ES-I3 (cell line): ENCODE data around the gene LKAAEAR1.
"Not testable (repeated sequence)": the region's sequence is repeated elsewhere in the genome, so short reads cannot be mapped to it uniquely, and the experiment has no call there.

Experiments
- H3K36me3 ChIP-seq: 2 replicates; pipeline ENCODE4 v1.6.1; 2013; ENCODE audit warnings: mild to moderate bottlenecking, low read length, control low read depth, moderate library complexity; ENCODE audit not compliant: insufficient read depth
- H3K4me1 ChIP-seq: 2 replicates; pipeline ENCODE4 v1.6.1; 2013; ENCODE audit warnings: mild to moderate bottlenecking, control low read depth, low read length; ENCODE audit not compliant: insufficient read depth
- H3K9ac ChIP-seq: 2 replicates; pipeline ENCODE4 v1.6.1; 2013; ENCODE audit warnings: low read depth, mild to moderate bottlenecking, low read length, moderate library complexity
- H3K9me3 ChIP-seq: 2 replicates; pipeline ENCODE4 v1.6.1; 2013; ENCODE audit warnings: mild to moderate bottlenecking, low read length, moderate library complexity; ENCODE audit not compliant: control insufficient read depth, insufficient read depth

LKAAEAR1 gene, protein sequence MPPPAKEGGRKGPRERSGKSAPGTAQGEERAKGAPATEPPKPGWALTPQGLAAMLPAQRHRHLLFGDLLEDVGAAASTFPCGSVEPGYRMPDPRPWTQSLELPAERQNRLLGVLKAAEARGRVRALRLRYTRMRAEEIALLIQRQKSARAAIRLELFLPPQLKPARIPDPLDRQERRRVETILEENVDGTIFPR

DNA sequence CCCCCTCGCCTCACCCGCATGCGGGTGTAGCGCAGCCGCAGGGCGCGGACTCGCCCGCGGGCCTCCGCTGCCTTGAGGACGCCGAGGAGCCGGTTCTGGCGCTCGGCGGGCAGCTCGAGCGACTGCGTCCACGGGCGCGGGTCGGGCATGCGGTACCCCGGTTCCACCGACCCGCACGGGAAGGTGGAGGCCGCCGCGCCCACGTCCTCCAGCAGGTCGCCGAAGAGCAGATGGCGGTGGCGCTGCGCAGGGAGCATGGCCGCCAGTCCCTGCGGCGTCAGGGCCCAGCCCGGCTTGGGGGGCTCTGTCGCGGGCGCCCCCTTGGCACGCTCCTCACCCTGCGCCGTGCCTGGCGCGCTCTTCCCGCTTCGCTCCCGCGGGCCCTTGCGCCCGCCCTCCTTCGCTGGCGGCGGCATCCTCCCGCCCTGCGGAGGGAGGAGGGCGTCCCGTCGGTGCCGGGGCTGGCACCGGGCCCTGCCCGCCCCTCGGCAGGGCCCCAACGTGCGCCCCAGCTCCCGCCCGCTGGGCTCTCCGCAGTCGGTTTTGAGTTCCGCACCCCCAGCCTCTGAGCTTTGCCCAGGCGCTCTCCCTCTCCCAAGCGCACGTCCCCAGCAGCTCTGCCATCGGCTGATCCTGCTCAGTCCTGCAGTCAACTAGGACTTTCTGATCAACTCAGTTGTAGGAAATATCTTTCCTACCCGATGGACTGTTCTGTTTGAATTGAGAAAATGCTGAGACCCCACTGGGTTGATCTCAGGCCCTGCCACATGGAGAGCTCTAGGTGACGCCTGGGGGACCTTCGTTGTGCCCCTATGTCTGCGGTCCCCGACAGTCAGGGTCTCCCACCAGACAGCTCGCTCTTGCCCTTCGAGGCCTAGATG lies at the start of gene LKAAEAR1:
TSS of gene LKAAEAR1 (minus strand) at position 595 of the 881 bp plus-strand sequence. CDS start at position 416, 179 bp downstream.
- H3K9ac ChIP-seq: peak within 1 kb of the TSS; percentile 61
- H3K9me3 ChIP-seq: no peaks in the 10 kb centered on the region

GRCh38 chr20:64131406-64131805 lies 47.2 kb upstream of the LKAAEAR1 start:
- Histone ChIP-seq H3K4me1 (no peaks in the 10 kb centered on the region), H3K36me3 (no peaks in the 10 kb centered on the region), H3K9me3 (no peaks in the 10 kb centered on the region), H3K9ac (no peak overlapping the region)

More for the DNA sequence above, at the start of gene LKAAEAR1:
- no peaks in the 10 kb centered on the region for H3K36me3 ChIP-seq
- H3K4me1 ChIP-seq: peaks cover 9% of the 10 kb centered on the region; the same call in 1 of the 2 replicates

GRCh38 chr20:64130876-64131275 lies 46.7 kb upstream of the LKAAEAR1 start:
- no peak overlapping the region for H3K9ac ChIP-seq

GRCh38 chr20:64130271-64130670 lies 46.1 kb upstream of the LKAAEAR1 start:
- H3K9ac ChIP-seq: no peak overlapping the region
- H3K36me3 ChIP-seq: no peaks in the 10 kb centered on the region
- H3K9me3 ChIP-seq: no peaks in the 10 kb centered on the region
- H3K4me1 ChIP-seq: no peaks in the 10 kb centered on the region

More at GRCh38 chr20:64130876-64131275, 46.7 kb upstream of the LKAAEAR1 start:
- no peaks in the 10 kb centered on the region for H3K36me3 ChIP-seq
- no peaks in the 10 kb centered on the region for H3K9me3 ChIP-seq
- no peaks in the 10 kb centered on the region for H3K4me1 ChIP-seq

- no peak overlapping the region for H3K9ac ChIP-seq
- no peaks in the 10 kb centered on the region for H3K9me3 ChIP-seq
- H3K4me1 ChIP-seq: no peaks in the 10 kb centered on the region
- H3K36me3 ChIP-seq: no peaks in the 10 kb centered on the region
Observed at GRCh38 chr20:64129146-64129782, 45.1 kb upstream of the LKAAEAR1 start.

DNA sequence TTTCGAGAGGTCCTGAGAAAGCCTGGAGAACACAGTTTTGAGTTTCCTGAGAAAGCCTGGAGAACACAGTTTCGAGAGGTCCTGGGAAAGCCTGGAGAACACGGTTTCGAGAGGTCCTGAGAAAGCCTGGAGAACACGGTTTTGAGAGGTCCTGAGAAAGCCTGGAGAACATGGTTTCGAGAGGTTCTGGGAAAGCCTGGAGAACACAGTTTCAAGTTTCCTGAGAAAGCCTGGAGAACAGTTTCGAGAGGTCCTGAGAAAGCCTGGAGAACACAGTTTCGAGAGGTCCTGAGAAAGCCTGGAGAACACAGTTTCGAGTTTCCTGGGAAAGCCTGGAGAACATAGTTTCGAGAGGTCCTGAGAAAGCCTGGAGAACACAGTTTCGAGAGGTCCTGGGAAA lies 39.3 kb upstream of the LKAAEAR1 start:
- H3K36me3 ChIP-seq, H3K4me1 ChIP-seq, H3K9me3 ChIP-seq, H3K9ac ChIP-seq: not testable (repeated sequence)

GRCh38 chr20:64122927-64123326 lies 38.7 kb upstream of the LKAAEAR1 start:
- H3K4me1 ChIP-seq, H3K9me3 ChIP-seq, H3K9ac ChIP-seq, H3K36me3 ChIP-seq: not testable (repeated sequence)

DNA sequence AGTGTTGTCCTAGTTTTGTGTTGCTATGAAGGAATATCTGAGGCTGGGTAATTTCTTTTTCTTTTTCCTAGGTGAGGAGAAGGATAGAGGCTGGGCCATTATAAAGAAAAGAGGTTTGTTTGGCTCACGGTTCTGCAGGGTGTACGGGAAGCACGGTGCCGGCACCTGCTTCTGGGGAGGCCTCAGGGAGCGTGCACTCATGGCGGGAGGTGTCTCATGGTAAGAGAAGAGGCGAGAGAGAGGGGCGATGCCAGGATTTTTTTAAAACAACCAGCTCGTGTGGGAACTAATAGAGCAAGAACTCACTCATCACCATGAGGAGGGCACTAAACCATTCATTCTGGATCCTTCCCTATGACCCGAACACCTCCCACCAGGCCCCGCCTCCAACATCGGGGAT lies 37.4 kb upstream of the LKAAEAR1 start:
- H3K4me1 ChIP-seq: peaks cover 5% of the 10 kb centered on the region; the same call in 1 of the 2 replicates
- H3K9me3 ChIP-seq: no peaks in the 10 kb centered on the region
- H3K36me3 ChIP-seq: no peaks in the 10 kb centered on the region
- H3K9ac ChIP-seq: no peak overlapping the region

DNA sequence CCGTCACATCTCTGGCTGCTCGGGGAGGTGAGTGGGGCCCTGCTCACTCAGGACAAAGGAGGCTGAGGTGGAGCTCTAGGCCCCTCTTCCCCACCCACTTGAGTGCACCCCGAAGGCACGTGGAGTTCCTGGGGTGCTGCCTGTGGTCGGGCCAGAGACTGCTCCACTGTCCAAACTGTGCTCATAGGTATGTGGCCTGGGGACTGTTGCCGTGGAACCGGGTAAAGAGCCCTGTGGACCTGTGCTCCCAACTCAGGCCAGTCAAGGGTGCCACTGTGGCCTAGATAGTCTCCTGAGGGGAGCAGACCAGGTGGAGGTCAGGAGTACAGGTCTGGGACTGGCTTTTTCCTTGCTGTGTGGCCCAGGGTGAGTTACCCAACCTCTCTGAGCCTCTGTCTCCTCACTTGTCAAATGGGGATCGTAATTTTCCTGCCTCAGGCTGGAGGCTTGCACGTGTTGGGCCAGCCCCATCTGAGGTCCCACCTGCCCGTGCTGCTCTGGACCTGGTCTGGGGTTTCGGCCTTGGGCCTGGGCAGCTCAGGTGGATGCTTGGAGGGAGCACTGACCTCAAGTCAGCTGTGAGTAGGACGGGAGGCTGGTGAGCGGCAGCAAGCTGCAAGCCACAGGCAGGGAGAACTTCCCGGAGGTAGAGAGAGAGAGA lies 35.6 kb upstream of the LKAAEAR1 start:
- Histone ChIP-seq H3K4me1 (peaks cover 5% of the 10 kb centered on the region; the same call in 1 of the 2 replicates), H3K9ac (no peak overlapping the region), H3K9me3 (no peaks in the 10 kb centered on the region), H3K36me3 (no peaks in the 10 kb centered on the region)

DNA sequence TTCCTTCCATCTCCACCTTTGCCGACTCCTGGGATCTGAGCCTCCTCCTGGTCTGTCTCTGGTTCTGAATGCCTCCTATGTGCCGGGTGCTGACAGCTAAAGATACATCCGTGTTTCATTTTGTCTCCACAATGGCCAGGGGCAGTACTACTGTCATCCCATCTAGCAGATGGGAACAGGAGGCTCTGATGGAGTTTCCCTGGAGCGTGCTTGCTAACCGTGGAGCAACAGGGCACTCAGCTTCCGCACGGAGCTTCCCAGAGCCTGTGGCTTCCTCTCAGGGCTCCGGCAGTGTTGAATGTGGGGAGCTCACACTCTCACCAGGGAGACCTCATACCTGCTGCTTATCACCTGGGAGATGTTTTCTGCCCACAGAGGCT lies 35.1 kb upstream of the LKAAEAR1 start:
- Histone ChIP-seq H3K4me1 (peaks cover 5% of the 10 kb centered on the region; the same call in 1 of the 2 replicates), H3K9me3 (no peaks in the 10 kb centered on the region), H3K36me3 (no peaks in the 10 kb centered on the region), H3K9ac (no peak overlapping the region)

GRCh38 chr20:64117432-64117777 lies 33.2 kb upstream of the LKAAEAR1 start:
- H3K4me1 ChIP-seq, H3K9ac ChIP-seq, H3K36me3 ChIP-seq, H3K9me3 ChIP-seq: not testable (repeated sequence)

GRCh38 chr20:64116541-64117431 lies 32.6 kb upstream of the LKAAEAR1 start:
- H3K9ac ChIP-seq: no peak overlapping the region
- H3K36me3 ChIP-seq: no peaks in the 10 kb centered on the region
- peaks cover 5% of the 10 kb centered on the region; the same call in 1 of the 2 replicates for H3K4me1 ChIP-seq
- no peaks in the 10 kb centered on the region for H3K9me3 ChIP-seq

GRCh38 chr20:64116016-64116415 lies 31.8 kb upstream of the LKAAEAR1 start:
- peaks cover 5% of the 10 kb centered on the region; the same call in 1 of the 2 replicates for H3K4me1 ChIP-seq

More at GRCh38 chr20:64116016-64116415, 31.8 kb upstream of the LKAAEAR1 start:
- H3K9ac ChIP-seq: no peak overlapping the region
- H3K9me3 ChIP-seq: no peaks in the 10 kb centered on the region
- H3K36me3 ChIP-seq: no peaks in the 10 kb centered on the region
